GM18502 (cell line): Measurements from ENCODE around the gene RRP1B.
"Not testable (repeated sequence)": the region's sequence is repeated elsewhere in the genome, so short reads cannot be mapped to it uniquely, and the experiment has no call there.

Source experiments
- ATAC-seq: cut with Tn5 transposase; IDR thresholded peaks from one replicate; pipeline ENCODE4 v1.9.1; 2021; ENCODE audit warnings: mild to moderate bottlenecking; ENCODE audit not compliant: unreplicated experiment, poor library complexity

RRP1B gene

GRCh38 chr21:43659136-43660000 is at the start of gene RRP1B, which contains the start of gene HSF2BP:
RRP1B (plus strand) TSS chr21:43659560; CDS start chr21:43659665, 105 bp downstream.
HSF2BP (minus strand) TSS chr21:43659488; CDS start chr21:43658096, 1,392 bp downstream.
- peak; percentile 77 for ATAC-seq

GRCh38 chr21:43611598-43612369 is 47.6 kb upstream of the RRP1B start:
- ATAC-seq, result no peak

- ATAC-seq, result no peak
These were observed 45.4 kb upstream of the RRP1B start for GRCh38 chr21:43613755-43614638.

- no peak for ATAC-seq
These were observed 44.5 kb upstream of the RRP1B start for GRCh38 chr21:43614839-43615238.

- not testable (repeated sequence) for ATAC-seq
These were observed 42.5 kb upstream of the RRP1B start for GRCh38 chr21:43616861-43617260.

GRCh38 chr21:43618940-43619339 is 40.4 kb upstream of the RRP1B start:
- ATAC-seq, result no peak

GRCh38 chr21:43619344-43619743 is 40.0 kb upstream of the RRP1B start:
- no peak for ATAC-seq

- no peak for ATAC-seq
These were observed 39.5 kb upstream of the RRP1B start for GRCh38 chr21:43619856-43620255.

GRCh38 chr21:43622796-43623195 is 36.6 kb upstream of the RRP1B start:
- ATAC-seq, result no peak

GRCh38 chr21:43623588-43623987 is 35.8 kb upstream of the RRP1B start:
- ATAC-seq, result no peak

- ATAC-seq, result no peak
These were observed 35.0 kb upstream of the RRP1B start for GRCh38 chr21:43624339-43624738.

- ATAC-seq, result no peak
These were observed 33.0 kb upstream of the RRP1B start for GRCh38 chr21:43626390-43626789.

GRCh38 chr21:43627527-43627926 is 31.8 kb upstream of the RRP1B start:
- no peak for ATAC-seq

GRCh38 chr21:43631411-43632107 is 27.8 kb upstream of the RRP1B start:
- no peak for ATAC-seq

GRCh38 chr21:43632373-43632905 is 26.9 kb upstream of the RRP1B start:
- no peak for ATAC-seq

- no peak for ATAC-seq
These were observed 24.7 kb upstream of the RRP1B start for GRCh38 chr21:43634618-43635017.

GRCh38 chr21:43635436-43635835 is 23.9 kb upstream of the RRP1B start:
- no peak for ATAC-seq

- no peak for ATAC-seq
These were observed 21.7 kb upstream of the RRP1B start for GRCh38 chr21:43637530-43638158.
